Fibroblast of mammary gland (primary cell): ENCODE data around the gene PHF21A.
"Not testable (repeated sequence)": the region's sequence is repeated elsewhere in the genome, so short reads cannot be mapped to it uniquely, and the experiment has no call there.

Experiments used
- DNase-seq: peaks from one replicate; pipeline ENCODE4 v3.0.0-alpha.2; 2010; ENCODE audit warnings: low read depth
- H3K4me3 ChIP-seq: 2 replicates; pipeline ENCODE4 v1.5.1; 2011; ENCODE audit warnings: low read depth, mild to moderate bottlenecking, low read length, moderate library complexity; ENCODE audit not compliant: control insufficient read depth
- CTCF ChIP-seq: conservative IDR thresholded peaks from 2 replicates; pipeline ENCODE4 v1.5.1; 2011; ENCODE audit warnings: low read depth, low read length, inconsistent platforms; ENCODE audit not compliant: control insufficient read depth, insufficient read depth

The PHF21A gene

DNA sequence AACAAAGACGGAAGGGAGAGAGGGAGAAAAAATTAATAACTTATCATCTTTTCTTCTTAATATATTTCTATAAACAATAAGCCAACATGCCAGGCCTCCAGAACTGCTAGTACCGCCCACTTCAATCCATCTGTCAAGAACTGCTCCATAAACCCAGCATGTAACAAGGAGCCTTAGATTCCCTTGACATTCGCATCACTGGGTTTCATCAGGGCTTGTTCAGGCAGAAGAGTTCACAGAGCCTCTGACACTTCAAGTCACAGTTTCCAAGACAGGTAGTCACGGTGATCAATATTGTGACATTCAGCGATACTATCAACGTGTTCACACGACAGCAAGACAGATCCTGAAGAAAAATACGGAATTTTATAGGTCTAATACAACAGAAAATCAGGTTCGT lies 137.1 kb downstream of the PHF21A start:
- TF ChIP-seq CTCF, result no peak
- no peak overlapping the region for H3K4me3 ChIP-seq
- DNase-seq, result no peak

- H3K4me3 ChIP-seq, result no peak overlapping the region
- TF ChIP-seq CTCF, result no peak
- DNase-seq, result no peak
Measured at GRCh38 chr11:45983471-45983845, 137.8 kb downstream of the PHF21A start.

DNA sequence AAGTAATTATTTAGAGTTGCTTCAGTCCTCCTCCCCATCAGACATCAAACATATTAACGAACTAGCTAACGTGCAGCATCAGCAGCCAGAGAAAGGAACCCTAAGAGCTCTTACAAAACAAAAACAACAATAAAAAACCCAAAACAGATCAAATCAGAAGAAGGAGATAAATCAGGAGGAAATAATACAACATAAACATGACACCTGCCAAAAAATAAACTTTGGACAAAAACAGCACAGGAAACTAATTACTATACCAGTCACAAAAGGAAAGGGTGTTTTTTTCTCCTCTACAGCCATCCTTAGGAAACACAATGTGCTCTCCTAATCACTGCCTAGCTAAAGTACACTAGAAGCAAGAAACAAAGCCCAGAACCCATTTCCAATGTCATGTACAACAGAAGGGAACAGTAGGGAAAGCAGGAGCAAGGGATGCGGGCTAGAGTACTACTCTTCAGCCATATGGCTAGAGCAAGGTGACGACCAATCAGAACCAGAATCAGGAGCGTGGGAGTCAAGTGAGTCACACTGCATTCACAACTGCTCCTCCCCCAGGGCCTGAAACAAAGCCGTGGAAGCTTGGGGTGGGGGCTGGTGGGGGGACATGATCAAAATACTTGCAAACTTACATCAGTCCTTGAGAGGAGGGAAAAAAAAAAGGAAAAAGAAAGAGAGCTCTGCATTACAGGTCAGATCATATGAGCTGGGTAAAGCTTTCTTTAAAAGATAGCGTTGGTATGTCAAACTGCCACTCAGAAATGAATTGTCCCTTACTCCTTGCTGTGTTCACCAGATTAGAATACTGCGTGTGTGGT lies 138.4 kb downstream of the PHF21A start:
- DNase-seq, result peak; percentile 87

GRCh38 chr11:45981826-45982225 lies 139.4 kb downstream of the PHF21A start:
- H3K4me3 ChIP-seq, DNase-seq: not testable (repeated sequence)

More for the DNA sequence above, 138.4 kb downstream of the PHF21A start:
- H3K4me3 ChIP-seq, result no peak overlapping the region
- no peak for TF ChIP-seq CTCF

DNA sequence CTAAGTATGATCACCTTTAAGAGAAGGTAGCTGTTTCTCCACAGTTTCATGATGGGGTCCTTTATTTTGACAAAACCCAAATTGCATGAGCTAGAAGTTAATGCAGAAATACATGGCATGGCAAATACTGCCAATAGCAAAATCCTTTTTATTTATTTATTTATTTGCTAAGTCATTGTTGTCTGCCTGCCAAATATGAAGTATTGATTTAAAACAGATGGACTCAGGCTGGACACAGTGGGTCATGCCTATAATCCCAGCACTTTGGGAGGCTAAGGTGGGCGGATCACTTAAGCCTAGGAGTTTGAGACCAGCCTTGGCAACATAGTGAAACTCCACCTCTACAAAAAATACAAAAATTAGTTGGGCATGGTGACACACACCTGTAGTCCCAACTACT lies 146.4 kb downstream of the PHF21A start:
- DNase-seq, result peak; percentile 82
- H3K4me3 ChIP-seq, result no peak overlapping the region
- no peak for TF ChIP-seq CTCF

DNA sequence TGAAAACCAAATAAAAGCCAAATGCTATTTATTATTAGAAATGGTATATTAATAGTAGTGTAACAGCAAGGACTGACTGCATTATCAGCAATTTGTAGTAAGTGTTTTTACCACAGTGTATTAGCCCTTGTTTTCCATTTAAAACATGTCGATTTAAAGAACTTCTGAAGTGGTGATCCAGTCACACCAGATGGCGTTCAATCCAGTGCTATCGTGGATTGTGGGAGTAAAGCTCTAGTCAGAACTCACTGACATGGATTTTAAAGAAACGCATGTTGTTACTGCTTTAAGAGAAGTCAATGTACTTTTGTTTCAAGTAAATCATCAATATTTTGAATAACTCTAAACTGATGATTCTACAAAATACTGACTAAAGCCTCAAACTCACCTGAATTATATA lies 147.7 kb downstream of the PHF21A start:
- DNase-seq, result no peak
- no peak for TF ChIP-seq CTCF
- no peak overlapping the region for H3K4me3 ChIP-seq

DNA sequence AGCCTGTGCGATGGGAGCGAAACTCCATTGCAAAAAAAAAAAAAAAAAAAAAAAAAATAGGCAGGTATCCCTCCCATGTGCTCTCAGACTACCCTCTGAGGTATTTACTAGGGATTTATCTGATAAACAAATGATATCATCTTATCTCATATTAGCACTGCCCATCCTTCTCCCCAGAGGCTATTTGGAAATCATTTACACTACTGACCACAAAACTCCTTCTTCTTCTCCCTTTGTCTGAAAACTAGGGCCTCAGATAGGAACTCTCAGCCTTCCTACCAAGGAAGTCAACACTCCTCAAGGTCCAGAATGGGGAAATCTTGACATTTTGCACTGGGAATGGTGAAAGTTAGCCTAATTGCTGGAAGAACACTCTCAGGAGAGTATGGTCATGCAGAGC lies 152.4 kb downstream of the PHF21A start:
- no peak for DNase-seq
- no peak overlapping the region for H3K4me3 ChIP-seq
- no peak for TF ChIP-seq CTCF
